PFSK-1 (cell line): ENCODE data around the gene ZNF764.

ENCODE experiments used
- FOXP2 ChIP-seq: optimal IDR thresholded peaks from 2 replicates; pipeline ENCODE3; 2011; ENCODE audit warnings: borderline replicate concordance, control low read depth, inconsistent platforms; ENCODE audit not compliant: insufficient read depth; ENCODE audit errors: extremely low read length, extremely low read depth
- POLR2AphosphoS5 ChIP-seq: IDR thresholded peaks from 2 replicates; pipeline ENCODE4 v1.6.1; 2012; ENCODE audit warnings: low read depth, mild to moderate bottlenecking, control low read depth, low read length, moderate library complexity
- SIN3A ChIP-seq: IDR thresholded peaks from 2 replicates; pipeline ENCODE4 v1.6.1; 2012; ENCODE audit warnings: mild to moderate bottlenecking, low read length, moderate library complexity, borderline replicate concordance; ENCODE audit not compliant: insufficient read depth
- TAF1 ChIP-seq: IDR thresholded peaks from 2 replicates; pipeline ENCODE4 v1.6.1; 2012; ENCODE audit warnings: low read length, control low read depth, borderline replicate concordance; ENCODE audit not compliant: insufficient read depth
- TF ChIP-seq, protein P1 (sequence below), 2 experiments: IDR thresholded peaks; 2 replicates each; pipeline versions ENCODE4 v1.6.1 to v1.8.0; 2011 to 2012; ENCODE audit warnings: low read depth in 2 of 2, low read length in 2 of 2, control low read depth in 1 of 2, inconsistent platforms in 1 of 2, mild to moderate bottlenecking in 1 of 2, moderate library complexity in 1 of 2; ENCODE audit not compliant: insufficient read depth in 1 of 2

The ZNF764 gene

DNA sequence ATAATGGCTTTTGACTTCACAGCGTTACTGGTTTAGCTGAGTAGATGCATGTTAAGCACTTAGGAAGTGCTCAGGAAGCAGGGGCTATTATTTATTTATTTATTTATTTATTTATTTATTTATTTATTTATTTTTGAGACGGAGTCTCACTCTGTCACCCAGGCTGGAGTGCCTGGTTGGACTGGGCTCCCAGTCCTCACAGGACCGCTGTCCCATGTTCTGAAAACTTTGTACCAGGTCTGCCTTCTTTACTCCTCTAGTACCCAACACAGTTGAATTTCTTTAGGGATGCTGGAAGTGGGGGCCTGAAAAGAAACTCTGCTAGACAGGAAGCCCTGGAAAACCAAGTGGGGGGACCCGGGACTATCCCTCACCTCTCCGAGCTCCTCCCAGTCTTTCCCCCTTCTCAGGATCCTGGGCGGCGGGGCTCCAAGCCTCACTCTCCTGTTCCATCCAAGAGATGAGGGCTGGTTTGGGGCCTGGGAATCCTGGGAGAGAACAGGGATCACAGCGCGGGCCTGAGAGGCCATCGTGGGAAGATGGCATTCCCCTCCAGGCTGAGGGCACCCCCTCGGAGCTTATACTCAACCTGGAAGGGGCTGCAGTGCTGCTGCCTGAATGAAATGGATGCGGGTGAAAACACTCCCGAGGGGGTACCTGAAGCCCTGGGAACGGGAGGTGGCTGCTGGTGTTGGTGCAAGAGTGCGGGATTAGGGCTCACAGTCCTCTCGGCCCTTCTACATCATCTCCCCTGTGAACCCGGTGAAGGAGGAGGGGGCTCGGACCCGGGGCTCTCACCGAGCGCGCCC lies 12.7 kb upstream of the ZNF764 start:
- no peak for TF ChIP-seq SIN3A
- TF ChIP-seq, protein P1, sequence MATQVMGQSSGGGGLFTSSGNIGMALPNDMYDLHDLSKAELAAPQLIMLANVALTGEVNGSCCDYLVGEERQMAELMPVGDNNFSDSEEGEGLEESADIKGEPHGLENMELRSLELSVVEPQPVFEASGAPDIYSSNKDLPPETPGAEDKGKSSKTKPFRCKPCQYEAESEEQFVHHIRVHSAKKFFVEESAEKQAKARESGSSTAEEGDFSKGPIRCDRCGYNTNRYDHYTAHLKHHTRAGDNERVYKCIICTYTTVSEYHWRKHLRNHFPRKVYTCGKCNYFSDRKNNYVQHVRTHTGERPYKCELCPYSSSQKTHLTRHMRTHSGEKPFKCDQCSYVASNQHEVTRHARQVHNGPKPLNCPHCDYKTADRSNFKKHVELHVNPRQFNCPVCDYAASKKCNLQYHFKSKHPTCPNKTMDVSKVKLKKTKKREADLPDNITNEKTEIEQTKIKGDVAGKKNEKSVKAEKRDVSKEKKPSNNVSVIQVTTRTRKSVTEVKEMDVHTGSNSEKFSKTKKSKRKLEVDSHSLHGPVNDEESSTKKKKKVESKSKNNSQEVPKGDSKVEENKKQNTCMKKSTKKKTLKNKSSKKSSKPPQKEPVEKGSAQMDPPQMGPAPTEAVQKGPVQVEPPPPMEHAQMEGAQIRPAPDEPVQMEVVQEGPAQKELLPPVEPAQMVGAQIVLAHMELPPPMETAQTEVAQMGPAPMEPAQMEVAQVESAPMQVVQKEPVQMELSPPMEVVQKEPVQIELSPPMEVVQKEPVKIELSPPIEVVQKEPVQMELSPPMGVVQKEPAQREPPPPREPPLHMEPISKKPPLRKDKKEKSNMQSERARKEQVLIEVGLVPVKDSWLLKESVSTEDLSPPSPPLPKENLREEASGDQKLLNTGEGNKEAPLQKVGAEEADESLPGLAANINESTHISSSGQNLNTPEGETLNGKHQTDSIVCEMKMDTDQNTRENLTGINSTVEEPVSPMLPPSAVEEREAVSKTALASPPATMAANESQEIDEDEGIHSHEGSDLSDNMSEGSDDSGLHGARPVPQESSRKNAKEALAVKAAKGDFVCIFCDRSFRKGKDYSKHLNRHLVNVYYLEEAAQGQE (IDR thresholded peaks at IDR 0.05; ENCODE audit: insufficient read depth in 1 of 2, low read depth in 2 of 2, low read length in 2 of 2): peak; percentile 44 to 81; a peak in 3 of 4 replicates

DNA sequence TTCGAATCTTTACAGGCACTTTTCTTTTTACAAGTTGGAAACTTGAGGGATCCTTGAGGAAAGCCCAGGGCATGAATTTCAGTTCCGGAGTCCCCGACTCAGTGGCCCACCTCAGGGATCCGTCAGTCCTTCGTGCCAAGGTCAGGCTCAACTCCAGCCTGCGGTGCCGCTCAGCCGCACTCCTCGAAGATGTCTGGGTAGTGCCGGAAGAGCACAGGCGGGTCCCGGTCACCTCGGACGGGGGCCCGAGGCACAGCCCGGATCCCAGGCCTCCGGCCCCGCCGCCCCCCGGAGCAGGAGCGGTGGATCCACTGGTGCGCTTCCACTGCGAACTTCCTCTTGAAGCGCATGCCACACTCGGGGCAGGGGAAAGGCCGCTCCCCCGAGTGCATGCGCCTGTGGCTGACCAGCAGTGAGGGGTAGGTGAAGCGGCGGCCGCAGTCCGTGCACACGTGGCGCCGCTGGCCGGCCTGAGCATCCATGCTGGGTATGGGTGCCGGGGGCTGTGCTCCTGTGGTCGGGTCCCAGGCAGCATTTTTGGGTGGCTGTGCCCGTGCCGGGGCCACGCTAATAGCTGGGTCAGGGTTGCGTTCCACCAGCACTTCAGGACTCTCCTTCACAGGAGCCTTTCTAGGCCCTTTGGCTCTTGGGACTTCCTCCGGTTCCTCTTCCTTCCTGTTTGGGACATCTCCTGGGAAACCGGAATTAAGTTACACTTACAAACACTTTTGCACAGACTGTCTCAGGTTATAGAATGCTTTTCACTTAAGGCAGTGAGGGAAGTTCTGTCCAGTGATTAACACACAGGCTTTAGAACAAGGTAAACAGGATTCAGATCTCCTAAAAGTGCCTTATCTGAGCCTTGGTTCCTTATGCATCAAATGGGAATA lies 11.8 kb upstream of the ZNF764 start:
- TF ChIP-seq, protein P1 (IDR thresholded peaks at IDR 0.05; ENCODE audit: insufficient read depth in 1 of 2, low read depth in 2 of 2, low read length in 2 of 2): no peak
- TF ChIP-seq FOXP2 (no peak), SIN3A (no peak), POLR2AphosphoS5 (no peak), TAF1 (no peak)

- TF ChIP-seq TAF1 (no peak), SIN3A (no peak), POLR2AphosphoS5 (no peak)
- TF ChIP-seq, protein P1 (IDR thresholded peaks at IDR 0.05; ENCODE audit: insufficient read depth in 1 of 2, low read depth in 2 of 2, low read length in 2 of 2): no peak
These were observed 11.1 kb upstream of the ZNF764 start for GRCh38 chr16:30569281-30569680.

DNA sequence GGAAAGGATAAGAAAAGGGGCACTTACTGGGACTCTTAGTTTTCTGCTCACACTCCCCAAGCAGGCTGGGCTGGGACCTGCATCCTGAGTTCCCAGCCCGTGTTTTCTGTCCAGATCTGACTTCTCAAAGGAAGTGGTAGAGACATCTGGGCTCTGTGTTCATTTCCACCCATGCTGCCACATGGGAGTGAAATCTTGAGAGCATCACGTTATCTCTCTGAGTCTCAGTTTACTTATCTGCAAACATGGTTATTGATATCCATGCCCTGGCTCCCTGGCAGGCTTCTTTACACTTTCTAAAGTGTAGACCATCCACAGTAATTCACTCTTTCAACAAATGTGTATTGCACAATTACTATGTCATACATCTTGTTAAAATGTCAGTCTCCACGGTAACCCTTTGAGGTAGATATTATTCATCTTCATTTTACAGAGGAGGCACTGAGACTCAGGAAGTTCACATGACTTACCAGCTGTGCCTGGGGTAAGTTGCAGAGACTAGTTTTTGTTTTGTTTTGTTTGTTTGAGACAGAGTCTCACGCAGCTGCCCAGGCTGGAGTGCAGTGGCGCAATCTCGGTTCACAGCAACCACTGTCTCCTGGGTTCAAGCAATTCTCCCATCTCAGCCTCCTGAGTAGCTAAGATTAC lies 9.9 kb upstream of the ZNF764 start:
- no peak for TF ChIP-seq FOXP2

DNA sequence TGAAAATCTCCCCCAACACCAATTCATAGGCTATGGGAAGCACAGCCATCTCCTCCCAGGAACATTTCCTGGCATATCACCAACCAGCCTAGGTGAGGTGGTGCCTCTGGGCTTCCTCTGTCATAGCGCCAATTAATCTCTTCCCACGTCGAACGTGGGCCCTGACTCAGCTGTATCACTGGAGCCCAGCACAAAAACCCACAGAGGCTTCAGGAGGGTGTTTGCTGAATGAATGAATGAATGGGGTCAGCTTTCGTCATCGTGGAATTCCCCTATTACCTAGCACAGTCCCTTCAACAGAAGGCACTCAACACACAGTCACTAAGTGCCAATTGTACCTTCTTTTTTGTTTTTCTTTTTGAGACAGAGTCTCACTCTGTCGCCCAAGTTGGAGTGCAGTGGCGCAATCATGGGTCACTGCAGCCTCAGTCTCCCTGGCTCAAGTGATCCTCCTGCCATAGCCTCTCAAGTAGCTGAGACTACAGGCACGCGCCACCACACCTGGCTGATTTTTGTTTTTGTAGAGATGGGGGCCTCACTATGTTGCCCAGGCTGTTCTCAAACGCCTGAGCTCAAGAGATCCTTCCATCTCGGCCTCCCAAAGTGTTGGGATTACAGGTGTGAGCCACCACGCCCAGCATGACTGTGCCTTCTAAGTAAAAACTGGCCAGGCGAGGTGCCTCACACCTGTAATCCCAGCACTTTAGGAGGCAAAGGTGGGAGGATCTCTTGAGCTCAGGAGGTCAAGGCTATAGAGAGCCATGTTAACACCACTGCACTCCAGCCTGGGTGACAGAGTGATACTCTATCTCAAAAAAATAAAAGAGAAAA lies 9.2 kb upstream of the ZNF764 start:
- no peak for TF ChIP-seq SIN3A
